ENCODE measurements around the gene MTCL1. TPM values are rescaled to one million over a fixed set of nuclear protein-coding genes. Genes with fewer than 3 reads are reported as not detected.

Gene MTCL1
- total RNA-seq, 4 donors from 2014 or later, result 12.3 to 35.9 (median 26.1) TPM

DNA sequence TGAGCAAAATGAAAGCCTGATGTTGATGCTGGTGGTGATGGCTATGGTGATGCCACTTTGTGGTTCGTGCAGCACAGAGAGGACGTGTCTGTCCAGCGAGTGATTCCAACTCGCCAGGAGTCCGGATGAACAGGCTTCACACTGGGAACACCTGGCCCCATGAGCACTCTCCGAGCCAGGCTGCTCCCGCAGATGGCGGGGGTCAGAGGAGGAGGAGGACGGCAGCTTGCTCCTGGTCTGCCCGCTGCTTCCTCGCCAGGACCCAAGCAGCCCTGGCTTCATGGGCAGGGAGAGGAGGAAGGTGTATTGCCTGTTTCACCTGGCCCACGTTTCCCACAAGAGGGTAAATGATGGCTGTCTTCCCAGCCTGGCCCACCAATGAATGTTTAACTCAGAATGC lies 121.6 kb downstream of the MTCL1 start:
- intact Hi-C loops (cut with DNase I; ENCODE audit: low total_unique reads), result no loop called here
- in situ Hi-C loops (cut with MboI; ENCODE audit: low pct_ligation_motif_present in 1 of 4, low pct_unique_long_range_greater_than_20kb in 1 of 4, low sequenced_read_pairs in 3 of 4), result no loop called here
- H3K4me1 ChIP-seq, result no peaks in the 10 kb centered on the region
- DNase-seq, result no peak
- H3K4me3 ChIP-seq, result no peak overlapping the region
- no peaks in the 10 kb centered on the region for H3K9me3 ChIP-seq
- no peaks in the 10 kb centered on the region for H3K27me3 ChIP-seq
- H3K36me3 ChIP-seq, result no peaks in the 10 kb centered on the region
- H3K27ac ChIP-seq, result no peak overlapping the region
- 92 to 100% methylated on average over 3 to 12 of the region's 12 CpGs for WGBS, 2 donors (ENCODE audit: low coverage in 1 of 2)
- TF ChIP-seq, protein P1, sequence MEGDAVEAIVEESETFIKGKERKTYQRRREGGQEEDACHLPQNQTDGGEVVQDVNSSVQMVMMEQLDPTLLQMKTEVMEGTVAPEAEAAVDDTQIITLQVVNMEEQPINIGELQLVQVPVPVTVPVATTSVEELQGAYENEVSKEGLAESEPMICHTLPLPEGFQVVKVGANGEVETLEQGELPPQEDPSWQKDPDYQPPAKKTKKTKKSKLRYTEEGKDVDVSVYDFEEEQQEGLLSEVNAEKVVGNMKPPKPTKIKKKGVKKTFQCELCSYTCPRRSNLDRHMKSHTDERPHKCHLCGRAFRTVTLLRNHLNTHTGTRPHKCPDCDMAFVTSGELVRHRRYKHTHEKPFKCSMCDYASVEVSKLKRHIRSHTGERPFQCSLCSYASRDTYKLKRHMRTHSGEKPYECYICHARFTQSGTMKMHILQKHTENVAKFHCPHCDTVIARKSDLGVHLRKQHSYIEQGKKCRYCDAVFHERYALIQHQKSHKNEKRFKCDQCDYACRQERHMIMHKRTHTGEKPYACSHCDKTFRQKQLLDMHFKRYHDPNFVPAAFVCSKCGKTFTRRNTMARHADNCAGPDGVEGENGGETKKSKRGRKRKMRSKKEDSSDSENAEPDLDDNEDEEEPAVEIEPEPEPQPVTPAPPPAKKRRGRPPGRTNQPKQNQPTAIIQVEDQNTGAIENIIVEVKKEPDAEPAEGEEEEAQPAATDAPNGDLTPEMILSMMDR (IDR thresholded peaks at IDR 0.05), result no peak
- no peak for TF ChIP-seq POLR2AphosphoS5 (IDR thresholded peaks at IDR 0.05)

DNA sequence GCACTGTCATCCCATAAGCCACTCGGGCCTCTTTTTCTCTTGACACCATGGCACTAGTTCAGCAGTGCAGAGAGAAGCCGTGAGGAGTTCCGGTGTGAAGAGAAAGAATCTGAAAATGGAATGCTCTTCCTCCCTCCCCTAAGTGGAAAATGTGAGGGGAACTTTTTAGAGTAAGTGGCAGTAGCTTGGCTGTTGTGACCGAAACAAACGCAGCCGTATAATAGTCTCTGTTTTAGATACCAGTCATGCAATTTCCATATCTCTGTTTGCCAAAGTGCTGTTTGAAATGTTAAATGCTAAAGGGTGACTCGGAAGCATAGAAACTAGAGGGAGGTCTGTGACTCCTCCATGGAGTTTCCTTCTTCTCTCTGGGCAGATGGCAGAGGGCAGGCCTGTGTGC lies 122.9 kb downstream of the MTCL1 start:
- intact Hi-C loops (cut with DNase I; ENCODE audit: low total_unique reads) (no loop called here), in situ Hi-C loops (cut with MboI; ENCODE audit: low pct_ligation_motif_present in 1 of 4, low pct_unique_long_range_greater_than_20kb in 1 of 4, low sequenced_read_pairs in 3 of 4) (no loop called here)
- no peak for TF ChIP-seq POLR2AphosphoS5 (IDR thresholded peaks at IDR 0.05)
- no peak for TF ChIP-seq POLR2A (IDR thresholded peaks at IDR 0.05)
- TF ChIP-seq EP300 (IDR thresholded peaks at IDR 0.05; ENCODE audit: low read depth), result no peak
- TF ChIP-seq, protein P1 (IDR thresholded peaks at IDR 0.05), result no peak
- no peaks in the 10 kb centered on the region for H3K27me3 ChIP-seq
- H3K9me3 ChIP-seq, result no peaks in the 10 kb centered on the region
- no peak for DNase-seq
- H3K4me1 ChIP-seq, result no peaks in the 10 kb centered on the region
- H3K27ac ChIP-seq, result peak overlapping the region in 3 of 4 donors; percentile 5 to 42 (median 37)
- 69 to 90% methylated on average over 2 to 7 of the region's 7 CpGs for WGBS, 2 donors (ENCODE audit: low coverage in 1 of 2)
- no peaks in the 10 kb centered on the region for H3K36me3 ChIP-seq
- no peak overlapping the region for H3K4me3 ChIP-seq

DNA sequence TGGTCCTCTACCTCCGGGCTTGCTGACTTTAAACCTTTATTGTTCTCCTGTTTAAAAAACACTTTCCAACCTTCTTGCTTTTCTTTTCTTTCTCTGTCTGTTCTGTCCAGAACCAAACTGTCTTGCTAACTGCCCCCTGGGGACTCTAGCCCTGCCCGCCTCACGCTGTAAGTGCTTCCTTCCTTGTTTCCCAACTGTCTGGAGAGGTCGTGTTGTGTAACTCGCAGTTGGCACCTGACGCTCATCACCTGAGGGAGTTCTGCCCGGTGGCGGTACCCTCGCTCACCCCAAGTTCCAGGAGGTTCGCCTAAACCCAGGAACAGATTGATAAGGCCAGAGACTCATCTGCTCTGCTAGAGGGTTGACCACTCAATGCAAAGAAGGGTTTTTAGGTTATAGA lies 123.4 kb downstream of the MTCL1 start:
- DNase-seq, result no peak
- TF ChIP-seq POLR2A (IDR thresholded peaks at IDR 0.05) (no peak), POLR2AphosphoS5 (IDR thresholded peaks at IDR 0.05) (no peak), EP300 (IDR thresholded peaks at IDR 0.05; ENCODE audit: low read depth) (no peak)
- TF ChIP-seq, protein P1 (IDR thresholded peaks at IDR 0.05), result no peak
- no peaks in the 10 kb centered on the region for H3K36me3 ChIP-seq
- intact Hi-C loops (cut with DNase I; ENCODE audit: low total_unique reads) (no loop called here), in situ Hi-C loops (cut with MboI; ENCODE audit: low pct_ligation_motif_present in 1 of 4, low pct_unique_long_range_greater_than_20kb in 1 of 4, low sequenced_read_pairs in 3 of 4) (no loop called here)
- H3K9me3 ChIP-seq, result no peaks in the 10 kb centered on the region
- no peaks in the 10 kb centered on the region for H3K27me3 ChIP-seq
- H3K4me1 ChIP-seq, result no peaks in the 10 kb centered on the region
- H3K27ac ChIP-seq, result peak overlapping the region in 3 of 4 donors; percentile 5 to 42 (median 37)
- H3K4me3 ChIP-seq, result no peak overlapping the region
- WGBS, 2 donors (ENCODE audit: low coverage in 1 of 2), result 57% methylated on average over 10 of the region's 10 CpGs; no CpG with 5 or more reads in 1 of the 2 donors

DNA sequence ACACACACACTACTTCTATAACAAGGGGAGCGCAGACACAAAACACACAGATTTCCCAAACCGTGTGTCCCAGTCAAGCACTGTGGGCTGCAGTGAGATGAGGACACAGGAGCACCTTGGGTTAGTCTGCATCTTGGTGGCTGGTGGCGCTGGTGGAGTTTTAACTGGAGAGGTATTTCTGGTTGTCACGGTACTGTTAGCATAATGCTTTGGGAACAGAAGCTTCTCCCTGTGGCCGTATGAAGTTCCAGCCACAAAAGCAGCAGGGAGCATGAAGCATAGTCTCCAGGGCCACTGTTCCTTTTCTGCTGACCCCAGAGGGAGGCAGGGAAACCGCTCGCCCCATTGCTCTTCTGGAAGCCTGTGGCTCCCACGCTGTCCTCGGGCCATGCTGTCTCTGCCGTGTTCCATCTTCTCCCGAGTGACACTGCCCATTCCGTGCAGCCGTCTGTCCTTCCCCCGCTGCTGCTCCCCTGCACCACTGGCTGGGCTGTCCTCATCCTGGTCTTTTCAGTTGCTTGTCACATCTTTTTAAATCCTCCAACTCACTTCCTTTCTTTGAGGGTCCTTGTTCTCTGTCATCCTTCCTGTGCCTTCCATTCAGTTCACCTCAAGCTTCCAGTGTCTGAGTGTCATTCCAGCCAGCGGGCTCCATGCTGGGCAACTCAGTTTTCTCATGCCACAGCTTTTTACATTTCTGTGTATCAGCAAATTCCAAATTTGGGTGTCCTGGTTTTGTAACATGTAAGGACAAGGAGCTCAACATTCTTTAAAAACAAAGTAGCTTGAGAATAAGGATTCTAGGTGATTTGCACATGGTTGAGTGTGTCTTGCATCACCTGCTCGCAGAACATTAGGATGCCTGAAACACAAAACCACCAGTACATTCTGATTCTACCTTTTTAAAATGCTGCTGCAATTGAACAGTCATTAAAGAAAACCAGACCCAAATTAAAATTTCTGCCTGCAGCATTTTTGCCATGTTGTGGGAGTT lies 125.0 kb downstream of the MTCL1 start:
- 91 to 95% methylated on average over 8 to 16 of the region's 16 CpGs for whole genome bisulfite sequencing, 2 donors (ENCODE audit: low coverage in 1 of 2)
- intact Hi-C loops (cut with DNase I; ENCODE audit: low total_unique reads), result no loop called here
- in situ Hi-C loops (cut with MboI; ENCODE audit: low pct_ligation_motif_present in 1 of 4, low pct_unique_long_range_greater_than_20kb in 1 of 4, low sequenced_read_pairs in 3 of 4), result no loop called here
- TF ChIP-seq POLR2AphosphoS5 (IDR thresholded peaks at IDR 0.05), result no peak
- TF ChIP-seq EP300 (IDR thresholded peaks at IDR 0.05; ENCODE audit: low read depth), result no peak
- TF ChIP-seq, protein P1 (IDR thresholded peaks at IDR 0.05), result no peak
- no peak for TF ChIP-seq POLR2A (IDR thresholded peaks at IDR 0.05)
- Histone ChIP-seq H3K4me3 (no peak overlapping the region), H3K27ac (no peak overlapping the region), H3K9me3 (no peaks in the 10 kb centered on the region), H3K27me3 (no peaks in the 10 kb centered on the region), H3K36me3 (no peaks in the 10 kb centered on the region), H3K4me1 (peaks cover 0 to 5% (median 2%) of the 10 kb centered on the region in 4 donors)
- no peak for DNase-seq
